OCI-LY7 (cell line): ENCODE results near the gene MUL1. TPM values are rescaled to one million over a fixed set of nuclear protein-coding genes. Genes with fewer than 3 reads are reported as not detected.
A peak's percentile ranks its signal among the peaks of the same experiment; 100 is the strongest.

Experiments used
- BruUV-seq: library from RNA; stranded (reverse); fragments of 400-500 nt; replicated peaks from 2 replicates; lab custom pipeline; 2021; lab: Mats Ljungman, UMichigan
- CTCF ChIA-PET: fragments of 300-600 bp; sonication (Branson Sonifier 250); formaldehyde crosslinking; loops from one replicate; lab custom pipeline; 2022; ENCODE audit warnings: antibody characterized with exemption; ENCODE audit not compliant: unreplicated experiment; lab: Charles Lee
- POLR2A ChIA-PET: fragments of 300-600 bp; sonication (Branson Sonifier 250); formaldehyde crosslinking; loops from one replicate; lab custom pipeline; 2022; ENCODE audit warnings: antibody characterized with exemption; lab: Charles Lee
- DNase-seq: peaks from one replicate; pipeline ENCODE4 v3.0.0-alpha.2; 2015; ENCODE audit warnings: low spot score
- H2AFZ ChIP-seq: fragments of 200-600 bp; sonication (generic), shearing (Covaris generic); 2 replicates; pipeline ENCODE4 v1.6.1; 2014; ENCODE audit warnings: mild to moderate bottlenecking, antibody characterized with exemption, low read length, moderate library complexity
- H3K27ac ChIP-seq: fragments of 200-600 bp; sonication (generic); 2 replicates; pipeline ENCODE4 v1.5.1; 2014; ENCODE audit warnings: mixed run types, low read depth, mild to moderate bottlenecking, moderate library complexity, low read length, inconsistent platforms; ENCODE audit not compliant: poor library complexity, severe bottlenecking
- H3K36me3 ChIP-seq: fragments of 200-600 bp; sonication (generic); 2 replicates; pipeline ENCODE4 v1.6.1; 2014; ENCODE audit warnings: mild to moderate bottlenecking, antibody characterized with exemption, low read length, moderate library complexity, mixed read lengths; ENCODE audit not compliant: insufficient read depth
- H3K4me1 ChIP-seq: fragments of 200-600 bp; sonication (generic); 2 replicates; pipeline ENCODE4 v1.5.1; 2014; ENCODE audit warnings: mild to moderate bottlenecking, low read length; ENCODE audit not compliant: insufficient read depth, poor library complexity, severe bottlenecking
- H3K4me2 ChIP-seq: fragments of 200-600 bp; sonication (generic); 2 replicates; pipeline ENCODE4 v1.6.1; 2014; ENCODE audit warnings: mild to moderate bottlenecking, low read length
- H3K4me3 ChIP-seq: fragments of 200-600 bp; sonication (generic); 2 replicates; pipeline ENCODE4 v1.5.1; 2014; ENCODE audit warnings: mild to moderate bottlenecking, low read depth, low read length; ENCODE audit not compliant: poor library complexity, severe bottlenecking
- H3K79me2 ChIP-seq: fragments of 200-600 bp; sonication (generic); 2 replicates; pipeline ENCODE4 v1.6.1; 2016; ENCODE audit warnings: low read depth, mild to moderate bottlenecking, low read length, moderate library complexity, mixed read lengths; ENCODE audit not compliant: insufficient read depth
- H3K9me2 ChIP-seq: fragments of 200-600 bp; sonication (generic); 2 replicates; pipeline ENCODE4 v1.6.1; 2016; ENCODE audit warnings: mild to moderate bottlenecking, low read length, mixed read lengths; ENCODE audit not compliant: insufficient read depth
- H3K9me3 ChIP-seq: fragments of 200-600 bp; sonication (generic); 2 replicates; pipeline ENCODE4 v1.6.1; 2014; ENCODE audit warnings: mild to moderate bottlenecking, mixed run types, low read length, mixed read lengths
- H4K20me1 ChIP-seq: fragments of 200-600 bp; sonication (generic); 2 replicates; pipeline ENCODE4 v1.6.1; 2014; ENCODE audit warnings: mild to moderate bottlenecking, antibody characterized with exemption, low read length, moderate library complexity, mixed read lengths; ENCODE audit not compliant: insufficient read depth
- CTCF ChIP-seq: fragments of 200-600 bp; sonication (generic); conservative IDR thresholded peaks from 2 replicates; pipeline ENCODE4 v1.5.1; 2014; ENCODE audit warnings: mild to moderate bottlenecking, antibody characterized with exemption, low read length, moderate library complexity, mixed read lengths
- EZH2phosphoT487 ChIP-seq: fragments of 200-600 bp; sonication (generic); IDR thresholded peaks from 2 replicates; pipeline ENCODE4 v1.6.1; 2018; ENCODE audit warnings: low read depth, borderline replicate concordance, mild to moderate bottlenecking, mixed run types, antibody characterized with exemption, low read length, moderate library complexity, mixed read lengths
- intact Hi-C: fragments of 100-400 bp; cut with micrococcal nuclease; formaldehyde crosslinking; loops from one replicate; pipeline ENCODE4 v1.10.0; 2022; ENCODE audit not compliant: unreplicated experiment
- total RNA-seq, 2 experiments: library from RNA; depleted of rRNA in 1 of 2; stranded (reverse); fragments of >200 nt in 1 of 2; shearing (Covaris generic) in 1 of 2; gene quantifications; 2 replicates each; pipeline ENCODE4 v1.2.3, GENCODE V29; 2014 to 2022

The MUL1 gene
- total RNA-seq, 2 experiments from 2014 or later, result 16.3 to 25.2 TPM

DNA sequence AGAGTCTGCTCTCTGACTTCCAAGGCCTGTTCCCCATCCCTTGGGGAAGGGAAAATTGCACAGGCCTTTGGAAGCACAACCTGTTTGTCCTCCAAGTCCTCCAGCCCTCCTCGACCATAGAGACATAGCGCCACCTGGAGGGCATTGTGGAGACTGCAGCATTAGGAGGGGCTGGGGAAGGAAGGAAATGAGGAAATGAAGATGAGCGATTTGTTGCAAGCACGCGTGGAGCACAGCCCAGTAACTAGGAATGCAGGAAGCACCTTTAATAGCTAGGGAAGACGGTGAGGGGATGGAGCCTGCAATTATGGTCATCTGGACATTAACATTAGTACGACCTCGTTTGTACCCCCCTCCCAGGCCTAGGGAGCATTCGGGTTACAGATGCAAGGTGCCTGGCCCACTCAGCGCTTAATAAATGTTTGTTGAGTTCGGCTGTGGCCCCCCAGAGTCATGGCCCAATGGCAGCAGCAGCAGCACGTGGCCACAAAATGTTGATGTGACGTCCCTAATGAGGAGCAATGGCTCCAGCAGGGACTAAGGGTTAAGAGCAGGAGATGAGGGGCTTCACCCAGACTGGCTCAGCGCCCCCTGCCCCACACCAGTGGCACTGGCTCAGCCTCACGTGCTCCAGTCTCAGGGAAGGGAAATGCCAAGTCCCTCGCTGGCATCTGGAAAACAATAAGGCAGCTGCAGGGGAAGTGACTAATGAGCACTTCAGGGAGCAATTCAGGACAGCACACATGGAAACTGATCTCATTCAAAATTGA lies 13.9 kb downstream of the MUL1 start:
- H3K4me2 ChIP-seq, result peak overlapping the region; percentile 42
- H3K9me2 ChIP-seq, result no peaks in the 10 kb centered on the region
- peaks cover 21% of the 10 kb centered on the region for H3K4me1 ChIP-seq
- H3K36me3 ChIP-seq, result peaks cover 18% of the 10 kb centered on the region; the same call in 1 of the 2 replicates
- H4K20me1 ChIP-seq, result no peaks in the 10 kb centered on the region
- H2AFZ ChIP-seq, result peak overlapping the region; percentile 90
- H3K4me3 ChIP-seq, result no peak overlapping the region
- intact Hi-C loops, result loop anchor here (1.0 to 5.0 kb wide), 7 partner anchors 63 to 577 kb away; no protein-coding TSS in a partner anchor
- BruUV-seq, result no TSS peak
- peak; percentile 83 for DNase-seq
- H3K79me2 ChIP-seq, result no peaks in the 10 kb centered on the region
- POLR2A ChIA-PET, result interaction anchor here (0.6 to 2.0 kb wide), 4 partner anchors 11 to 1936 kb away, joined by 4 to 8 read pairs (median 5); no protein-coding TSS in a partner anchor
- H3K9me3 ChIP-seq, result no peaks in the 10 kb centered on the region
- no peak overlapping the region for H3K27ac ChIP-seq
- TF ChIP-seq CTCF (peak; percentile 98), EZH2phosphoT487 (no peak)
- CTCF ChIA-PET, result interaction anchor here (0.5 to 1.4 kb wide), 7 partner anchors 130 to 324 kb away, joined by 3 to 7 read pairs (median 3); no protein-coding TSS in a partner anchor

DNA sequence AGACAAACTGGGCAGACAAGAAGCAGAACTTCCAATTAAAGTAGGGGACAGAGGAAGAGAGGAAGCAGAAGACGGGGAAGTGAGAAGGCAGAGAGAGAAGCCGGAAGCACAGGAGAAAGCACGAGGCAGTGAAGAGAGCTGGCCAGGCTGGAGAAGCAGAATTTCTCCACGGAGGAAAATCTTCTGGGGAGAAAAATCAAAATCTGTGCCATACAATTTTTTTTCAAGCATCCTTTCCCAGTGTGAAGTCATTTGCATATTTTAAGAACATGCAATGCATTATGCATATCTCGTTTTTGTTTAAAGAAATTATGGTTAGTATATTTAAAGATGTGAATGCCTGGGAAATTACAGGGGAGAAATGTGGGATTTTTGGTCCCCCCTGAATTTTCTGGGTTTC lies 14.6 kb downstream of the MUL1 start:
- Histone ChIP-seq H3K36me3 (peaks cover 11% of the 10 kb centered on the region; the same call in 1 of the 2 replicates), H3K79me2 (no peaks in the 10 kb centered on the region), H3K4me2 (peak overlapping the region; percentile 42), H2AFZ (peak overlapping the region; percentile 90; the same call in 1 of the 2 replicates), H3K9me2 (no peaks in the 10 kb centered on the region), H3K4me1 (peaks cover 21% of the 10 kb centered on the region), H3K27ac (no peak overlapping the region), H3K9me3 (no peaks in the 10 kb centered on the region), H3K4me3 (no peak overlapping the region), H4K20me1 (no peaks in the 10 kb centered on the region)
- ChIA-PET CTCF (interaction anchor here (0.7 to 1.7 kb wide), 4 partner anchors 131 to 281 kb away, joined by 3 to 7 read pairs (median 4); no protein-coding TSS in a partner anchor), POLR2A (interaction anchor here (0.9 to 2.0 kb wide), 2 partner anchors 10 to 280 kb away, joined by 4 to 8 read pairs; no protein-coding TSS in a partner anchor)
- no TSS peak for BruUV-seq
- intact Hi-C loops, result loop anchor here (1.0 to 5.0 kb wide), 6 partner anchors 63 to 576 kb away; no protein-coding TSS in a partner anchor
- peak; percentile 31 for DNase-seq
- no peak for TF ChIP-seq EZH2phosphoT487
- TF ChIP-seq CTCF, result no peak
